NCI-H1417 treated with DMSO at 0.1 percent for 48 hours (cell line): Measurements from ENCODE around the gene ALX3.

Experiments used
- DNase-seq: peaks from one replicate; lab custom pipeline; 2025; lab: John Stamatoyannopoulos, UW

Gene ALX3

GRCh38 chr1:110070671-110071242 lies at the start of gene ALX3:
ALX3 (minus strand) TSS chr1:110070672; CDS start chr1:110070612, 60 bp downstream.
- no peak for DNase-seq

DNA sequence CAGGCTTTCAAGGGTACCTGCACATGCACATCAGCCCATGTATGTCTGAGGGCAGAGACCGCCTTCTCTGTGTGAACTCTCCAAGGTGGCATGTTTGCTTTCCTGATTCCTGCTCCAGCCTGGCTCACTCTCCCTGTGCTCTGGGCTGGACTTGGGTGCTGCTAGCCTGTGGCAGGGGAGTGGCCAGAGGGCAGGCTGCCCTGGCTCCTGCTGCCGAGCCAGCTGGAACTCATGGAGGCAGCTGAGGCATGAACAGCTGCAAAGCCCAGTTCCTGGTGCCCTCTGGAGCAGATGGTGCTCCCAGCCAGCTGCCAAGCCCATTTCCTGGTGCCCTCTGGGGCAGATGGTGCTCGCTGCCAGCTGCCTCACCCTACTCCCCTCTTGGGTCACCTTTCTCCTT lies 49.4 kb upstream of the ALX3 start:
- DNase-seq: no peak

GRCh38 chr1:110118636-110119396 lies 48.3 kb upstream of the ALX3 start:
- DNase-seq: no peak

DNA sequence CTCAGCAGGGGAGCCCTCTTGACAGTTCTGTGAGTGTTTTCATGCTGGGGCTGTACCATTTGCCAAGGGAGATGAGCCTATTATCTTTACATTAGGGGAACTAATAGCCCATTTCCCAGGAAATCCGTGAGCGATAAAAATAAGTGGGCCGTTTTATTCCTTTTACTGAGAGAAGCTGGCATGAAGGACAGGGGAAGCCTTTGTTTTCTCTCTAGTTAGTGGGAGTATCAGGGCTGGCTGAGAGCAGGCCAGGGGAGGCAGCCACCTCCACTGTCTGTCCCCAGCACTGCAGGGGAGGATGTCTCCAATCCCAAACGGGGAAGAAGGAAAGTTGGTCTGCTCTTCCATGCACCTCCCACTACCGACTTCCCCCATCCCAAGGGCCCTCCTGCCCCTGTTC lies 44.3 kb upstream of the ALX3 start:
- DNase-seq: no peak

- no peak for DNase-seq
These were observed 43.7 kb upstream of the ALX3 start for GRCh38 chr1:110114173-110114572.

GRCh38 chr1:110113551-110113950 lies 43.1 kb upstream of the ALX3 start:
- DNase-seq: no peak

DNA sequence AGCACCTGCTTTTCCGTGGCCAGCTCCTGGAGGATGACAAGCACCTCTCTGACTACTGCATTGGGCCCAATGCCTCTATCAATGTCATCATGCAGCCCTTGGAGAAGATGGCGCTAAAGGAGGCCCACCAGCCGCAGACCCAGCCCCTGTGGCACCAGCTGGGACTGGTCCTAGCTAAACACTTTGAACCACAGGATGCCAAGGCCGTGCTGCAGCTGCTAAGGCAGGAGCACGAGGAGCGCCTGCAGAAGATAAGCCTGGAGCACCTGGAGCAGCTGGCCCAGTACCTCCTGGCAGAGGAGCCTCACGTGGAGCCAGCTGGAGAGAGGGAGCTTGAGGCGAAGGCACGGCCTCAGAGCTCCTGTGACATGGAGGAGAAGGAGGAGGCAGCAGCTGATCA lies 42.2 kb upstream of the ALX3 start:
- DNase-seq: no peak

DNA sequence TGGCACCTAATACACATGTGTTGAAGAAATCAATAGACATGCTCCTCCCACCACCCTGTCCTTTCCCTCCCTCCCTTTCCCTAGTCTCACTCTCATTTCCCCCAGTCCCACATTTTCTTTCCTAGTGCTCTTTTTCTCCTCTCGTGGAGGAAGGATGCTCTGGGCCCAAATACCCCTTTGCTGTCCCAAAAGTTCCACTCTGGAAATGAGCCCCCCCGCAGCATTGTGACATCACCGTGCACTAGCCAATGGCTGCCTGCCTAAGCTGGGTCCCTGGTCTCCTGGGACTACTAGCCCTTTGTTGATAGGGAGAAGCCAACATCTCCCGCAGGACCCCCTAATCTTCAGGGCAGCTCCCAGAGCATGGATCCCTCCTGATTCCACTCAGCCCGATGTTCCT lies 41.7 kb upstream of the ALX3 start, which contains the start of gene UBL4B:
Gene UBL4B (plus strand): TSS at position 301 of the 400 bp plus-strand sequence. CDS start 92 bp downstream, at position 393.
- DNase-seq: no peak

DNA sequence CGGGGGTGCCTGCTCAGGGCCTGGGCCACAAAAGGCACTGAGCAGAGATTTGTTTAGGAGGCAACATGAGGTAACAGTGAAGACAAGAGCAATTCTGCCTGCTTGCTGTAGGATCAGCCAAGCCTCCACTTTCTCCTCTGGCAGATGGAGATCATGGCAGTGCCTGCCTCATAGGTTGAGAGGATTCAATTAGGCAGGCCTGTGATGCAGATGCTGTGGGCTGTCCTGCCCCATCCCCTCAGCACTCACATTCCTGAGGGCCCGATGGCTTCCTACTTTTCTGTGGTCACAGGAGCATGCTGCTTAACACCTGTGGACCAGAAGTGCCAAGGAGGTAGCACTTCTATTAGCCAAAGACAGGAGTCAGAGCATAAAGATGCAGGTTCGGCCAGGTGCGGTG lies 40.6 kb upstream of the ALX3 start:
- DNase-seq: no peak

DNA sequence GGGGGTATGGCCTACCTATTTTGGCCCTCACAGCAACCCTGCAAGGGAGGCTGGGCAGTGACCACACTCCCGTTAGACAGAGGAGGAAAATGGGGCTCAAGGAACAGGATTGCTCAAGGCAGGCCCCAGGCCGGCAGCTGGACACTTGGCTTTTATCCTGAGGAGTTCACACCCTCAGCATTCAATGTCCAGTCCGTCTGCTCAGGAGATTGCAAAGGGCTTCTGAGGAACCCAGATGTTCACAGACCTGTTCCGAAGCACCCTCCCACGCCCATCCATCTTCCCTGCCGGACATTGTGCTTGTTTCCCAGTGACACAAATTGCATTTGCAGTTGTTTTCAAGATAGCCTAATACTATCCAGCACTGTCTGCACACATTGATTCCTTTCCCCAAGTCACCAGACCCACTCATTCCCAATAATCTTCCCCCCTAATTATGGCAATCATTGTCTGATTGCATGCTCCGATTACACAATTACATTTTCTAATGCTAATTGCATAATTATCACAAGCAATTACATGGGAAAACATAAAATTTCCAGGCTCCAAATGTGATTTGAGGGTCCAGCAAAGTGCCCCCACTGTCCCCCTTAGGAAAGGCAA lies 37.5 kb upstream of the ALX3 start:
- no peak for DNase-seq

DNA sequence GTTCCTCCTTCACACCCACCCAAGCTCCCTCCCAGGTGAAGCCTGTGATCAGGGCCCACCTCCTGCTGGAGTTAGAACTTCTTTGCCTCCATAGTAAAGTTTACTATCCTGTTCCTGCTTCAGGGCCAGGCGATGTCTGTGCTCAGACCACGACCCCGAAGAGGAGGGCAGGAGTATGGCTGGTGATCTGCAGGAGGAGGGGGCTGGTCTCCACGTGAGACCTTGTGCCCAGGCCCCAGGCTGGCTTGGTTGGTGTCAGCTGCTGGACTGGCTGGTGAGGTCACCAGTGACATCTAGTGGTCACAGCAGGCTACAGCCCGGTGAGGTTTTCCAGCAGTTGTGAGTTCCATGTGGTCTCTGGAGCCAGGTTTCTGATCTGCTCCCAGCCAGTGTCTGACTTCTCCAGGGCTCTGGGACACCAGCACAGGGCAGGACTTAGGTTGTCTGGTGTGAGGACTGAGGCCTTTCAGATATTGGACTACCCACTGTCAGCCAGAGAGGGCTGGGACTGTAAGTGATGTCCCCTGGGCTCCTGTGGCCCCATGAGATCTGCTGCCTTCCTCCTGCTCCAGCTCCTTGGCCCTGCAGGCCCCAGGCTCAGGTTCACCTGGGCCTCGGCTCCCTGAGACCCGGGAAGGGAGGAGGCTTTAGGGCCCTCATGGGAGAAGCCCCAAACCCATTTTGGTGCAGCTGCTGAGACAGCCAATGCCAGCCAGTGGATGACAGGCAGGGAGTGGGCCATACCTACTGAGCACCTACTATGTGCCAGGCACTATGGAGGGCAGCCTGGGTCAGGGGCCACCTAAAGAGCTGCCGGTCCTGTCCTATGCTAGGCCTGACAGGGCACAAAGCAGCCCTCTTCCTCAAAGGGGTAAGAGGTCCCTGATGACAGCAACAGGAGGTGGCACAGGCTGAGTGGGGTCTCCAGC lies 35.8 kb upstream of the ALX3 start:
- no peak for DNase-seq

- no peak for DNase-seq
These were observed 31.6 kb upstream of the ALX3 start for GRCh38 chr1:110102081-110102480.

GRCh38 chr1:110100335-110100734 lies 29.9 kb upstream of the ALX3 start:
- DNase-seq: no peak

- DNase-seq: no peak
These were observed 28.0 kb upstream of the ALX3 start for GRCh38 chr1:110098222-110099026.

GRCh38 chr1:110097507-110098221 lies 27.2 kb upstream of the ALX3 start:
- no peak for DNase-seq

GRCh38 chr1:110094931-110095654 lies 24.6 kb upstream of the ALX3 start:
- DNase-seq: no peak

DNA sequence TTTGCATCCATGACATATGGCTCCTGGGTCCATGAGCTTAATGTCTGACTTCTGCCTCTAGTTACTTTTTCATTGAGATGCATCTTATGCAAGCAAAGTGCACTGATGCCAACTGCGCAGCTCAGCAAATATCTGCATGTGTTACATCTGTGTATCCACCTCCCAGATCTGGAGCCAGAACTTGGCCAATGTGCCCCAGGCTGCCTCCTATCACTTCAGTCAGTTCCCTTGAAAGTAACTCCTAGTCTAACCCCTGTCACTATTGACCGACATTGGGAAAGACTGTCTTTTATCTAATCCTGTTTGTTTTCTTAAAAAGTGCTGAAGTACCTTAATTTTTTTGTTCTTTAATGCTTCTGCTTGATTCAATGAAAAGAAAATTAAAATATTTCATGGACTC lies 22.5 kb upstream of the ALX3 start:
- DNase-seq: no peak

DNA sequence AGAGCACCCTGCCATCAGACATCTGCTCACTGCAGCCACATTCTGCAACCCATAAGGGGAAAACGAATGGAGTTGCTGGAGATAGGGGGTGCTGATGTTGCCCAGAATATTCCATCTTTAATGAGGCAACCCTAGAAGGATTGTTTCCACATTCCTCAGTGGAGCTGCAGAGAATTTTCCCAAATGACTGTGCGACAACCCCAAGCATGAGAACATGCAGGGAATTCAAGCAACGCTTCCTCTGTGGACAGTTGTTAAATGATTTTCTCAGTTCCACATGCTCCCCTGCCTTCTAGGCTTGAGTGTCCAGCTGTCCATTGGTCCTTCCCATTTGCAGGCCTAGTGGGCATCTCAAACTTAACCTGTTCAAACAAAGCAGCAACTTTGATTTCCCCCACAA lies 21.3 kb upstream of the ALX3 start:
- DNase-seq: no peak

DNA sequence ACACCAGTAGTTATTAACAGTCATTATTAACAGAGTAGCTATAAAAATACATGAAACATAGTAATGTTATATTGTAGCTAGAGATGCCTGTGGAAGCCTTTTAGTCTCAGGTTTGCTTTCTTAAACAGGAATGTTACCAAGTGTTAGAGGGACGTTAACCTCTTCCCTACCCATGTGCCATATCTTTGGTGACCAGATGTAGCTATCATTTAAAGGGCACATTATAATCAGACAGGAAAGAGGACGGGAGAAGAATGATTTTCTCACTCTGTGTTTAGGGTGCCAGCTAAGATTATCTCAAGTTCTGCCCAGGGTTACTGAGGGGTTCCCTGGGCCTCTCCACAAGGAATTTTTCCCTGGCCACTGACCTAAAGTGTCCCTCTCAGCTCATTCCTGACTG lies 20.9 kb upstream of the ALX3 start:
- DNase-seq: no peak
